Measurements from ENCODE around the gene CARTPT. TPM values are rescaled to one million over a fixed set of nuclear protein-coding genes. Genes with fewer than 3 reads are reported as not detected.

Gene CARTPT
- total RNA-seq, 1 experiment from 2014 or later = not detected

DNA sequence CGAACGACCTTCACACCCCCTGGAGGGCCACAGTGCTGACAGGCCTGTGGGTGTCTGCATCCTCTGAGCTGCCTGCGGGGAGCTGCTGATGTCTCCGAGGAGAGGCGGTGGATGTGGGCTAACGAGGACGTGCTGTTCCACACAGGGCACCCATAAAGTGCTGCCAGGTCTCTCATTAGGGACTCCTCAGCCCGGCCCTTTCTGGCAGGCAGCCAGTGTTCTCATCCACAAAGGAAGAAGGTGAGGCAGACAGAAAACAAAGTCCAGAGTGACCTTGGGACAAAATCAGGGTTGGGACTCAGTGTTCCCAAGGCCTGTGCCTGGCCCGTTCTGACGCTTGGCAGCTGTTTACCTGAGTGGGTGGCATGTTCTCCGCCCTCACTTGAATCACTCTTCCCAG lies 29.3 kb downstream of the CARTPT start:
- no peak for TF ChIP-seq MXD4 (CRISPR knock-in tag; IDR thresholded peaks at IDR 0.05; ENCODE audit: borderline replicate concordance)
- TF ChIP-seq GABPB1 (CRISPR knock-in tag; IDR thresholded peaks at IDR 0.05) = no peak
- no peak for TF ChIP-seq ELF4 (CRISPR knock-in tag; IDR thresholded peaks at IDR 0.05; ENCODE audit: low read depth)
- TF ChIP-seq, protein P1, sequence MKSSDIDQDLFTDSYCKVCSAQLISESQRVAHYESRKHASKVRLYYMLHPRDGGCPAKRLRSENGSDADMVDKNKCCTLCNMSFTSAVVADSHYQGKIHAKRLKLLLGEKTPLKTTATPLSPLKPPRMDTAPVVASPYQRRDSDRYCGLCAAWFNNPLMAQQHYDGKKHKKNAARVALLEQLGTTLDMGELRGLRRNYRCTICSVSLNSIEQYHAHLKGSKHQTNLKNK (CRISPR knock-in tag; IDR thresholded peaks at IDR 0.05) = no peak
- TF ChIP-seq OVOL2 (CRISPR knock-in tag; IDR thresholded peaks at IDR 0.05; ENCODE audit: borderline replicate concordance) = no peak
- TF ChIP-seq RORB (CRISPR knock-in tag; IDR thresholded peaks at IDR 0.05) = no peak
- no peak for TF ChIP-seq NFATC4 (CRISPR knock-in tag; IDR thresholded peaks at IDR 0.05)
- TF ChIP-seq, protein P2, sequence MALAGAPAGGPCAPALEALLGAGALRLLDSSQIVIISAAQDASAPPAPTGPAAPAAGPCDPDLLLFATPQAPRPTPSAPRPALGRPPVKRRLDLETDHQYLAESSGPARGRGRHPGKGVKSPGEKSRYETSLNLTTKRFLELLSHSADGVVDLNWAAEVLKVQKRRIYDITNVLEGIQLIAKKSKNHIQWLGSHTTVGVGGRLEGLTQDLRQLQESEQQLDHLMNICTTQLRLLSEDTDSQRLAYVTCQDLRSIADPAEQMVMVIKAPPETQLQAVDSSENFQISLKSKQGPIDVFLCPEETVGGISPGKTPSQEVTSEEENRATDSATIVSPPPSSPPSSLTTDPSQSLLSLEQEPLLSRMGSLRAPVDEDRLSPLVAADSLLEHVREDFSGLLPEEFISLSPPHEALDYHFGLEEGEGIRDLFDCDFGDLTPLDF (CRISPR knock-in tag; IDR thresholded peaks at IDR 0.05) = no peak
- TF ChIP-seq ZNF121 (CRISPR knock-in tag; IDR thresholded peaks at IDR 0.05) = no peak
- TF ChIP-seq, protein P3, sequence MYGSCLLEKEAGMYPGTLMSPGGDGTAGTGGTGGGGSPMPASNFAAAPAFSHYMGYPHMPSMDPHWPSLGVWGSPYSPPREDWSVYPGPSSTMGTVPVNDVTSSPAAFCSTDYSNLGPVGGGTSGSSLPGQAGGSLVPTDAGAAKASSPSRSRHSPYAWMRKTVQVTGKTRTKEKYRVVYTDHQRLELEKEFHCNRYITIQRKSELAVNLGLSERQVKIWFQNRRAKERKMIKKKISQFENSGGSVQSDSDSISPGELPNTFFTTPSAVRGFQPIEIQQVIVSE (CRISPR knock-in tag; IDR thresholded peaks at IDR 0.05; ENCODE audit: borderline replicate concordance) = no peak
- Mint-ChIP-seq H3K9me3 (no peaks in the 10 kb centered on the region), H3K4me3 (no peak overlapping the region), H3K4me1 (peaks cover 9% of the 10 kb centered on the region), H3K36me3 (no peaks in the 10 kb centered on the region), H3K27ac (no peak overlapping the region), H3K27me3 (ENCODE audit: low read depth) (no peaks in the 10 kb centered on the region)
- POLR2A ChIA-PET = no interaction called here
- CTCF ChIA-PET = interaction anchor here (1.0 to 1.7 kb wide), 3 partner anchors 44 to 147 kb away, joined by 3 to 5 read pairs (median 3); no protein-coding TSS in a partner anchor
- DNase-seq (ENCODE audit: low spot score) = no peak
- ATAC-seq = no peak

DNA sequence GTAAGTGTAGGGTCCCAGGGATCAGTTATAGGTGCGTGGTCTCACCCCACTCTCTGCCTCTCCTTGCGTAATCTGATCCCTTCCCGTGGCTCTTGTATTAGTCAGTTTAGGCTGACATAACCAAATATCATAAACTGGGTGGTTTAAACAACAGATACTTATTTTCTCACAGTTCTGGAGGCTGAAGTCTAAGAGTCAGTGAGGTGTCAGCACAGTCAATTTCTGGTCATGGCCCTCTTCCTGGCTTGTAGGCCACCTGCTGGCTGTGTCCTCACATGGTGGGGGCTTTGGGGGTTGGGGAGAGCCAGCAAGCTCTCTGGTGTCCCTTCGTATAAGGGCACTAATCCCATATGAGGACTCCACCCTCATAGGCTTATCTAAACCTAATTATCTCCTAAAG lies 32.3 kb downstream of the CARTPT start:
- no peak overlapping the region for H3K27ac Mint-ChIP-seq
- DNase-seq (ENCODE audit: low spot score) (no peak), ATAC-seq (no peak)
- no peak for TF ChIP-seq NR3C1 (CRISPR knock-in tag; conservative IDR thresholded peaks at IDR 0.05; ENCODE audit: low read depth)
- no peaks in the 10 kb centered on the region for H3K9me3 Mint-ChIP-seq
- no peaks in the 10 kb centered on the region for H3K4me1 Mint-ChIP-seq
- CTCF ChIA-PET = interaction anchor here (1.0 to 1.3 kb wide), 2 partner anchors 53 to 150 kb away, joined by 3 read pairs; no protein-coding TSS in a partner anchor
- H3K27me3 Mint-ChIP-seq (ENCODE audit: low read depth) = no peaks in the 10 kb centered on the region
- H3K36me3 Mint-ChIP-seq = no peaks in the 10 kb centered on the region
- POLR2A ChIA-PET = no interaction called here
- H3K4me3 Mint-ChIP-seq = no peak overlapping the region

DNA sequence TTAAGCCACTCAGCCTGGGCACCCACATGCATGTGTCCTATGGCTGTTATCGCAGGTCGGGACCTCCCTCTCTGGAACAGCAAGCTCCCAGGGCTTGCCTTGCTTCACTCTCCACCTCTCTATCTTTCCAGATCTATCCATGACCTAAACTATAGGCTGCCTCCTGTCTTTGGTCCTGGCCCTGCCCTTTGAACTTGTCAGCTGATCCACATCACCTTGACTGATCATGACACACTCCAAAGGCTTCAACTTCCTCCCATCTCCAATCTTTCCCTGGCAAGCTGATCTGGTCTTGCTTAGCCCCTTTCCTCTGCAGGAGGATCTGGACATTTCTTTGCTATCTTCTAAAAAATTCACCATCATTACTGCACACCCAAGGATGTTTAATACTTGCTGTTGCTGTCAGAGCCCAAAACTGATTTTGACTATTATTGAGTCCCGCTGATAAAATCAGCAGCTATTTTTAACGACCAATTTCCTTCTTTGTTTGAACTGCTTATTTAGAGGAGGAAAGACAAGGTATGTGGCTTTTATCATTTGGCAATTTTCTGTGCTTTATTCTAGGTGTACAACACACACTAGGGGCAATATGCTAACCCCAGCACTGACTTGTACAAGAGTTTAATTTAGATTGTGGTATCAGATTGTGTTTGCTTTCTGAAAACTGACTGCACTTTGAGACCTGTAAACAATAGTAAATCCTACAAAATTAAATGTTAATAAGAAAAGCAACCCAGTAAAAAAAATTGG lies 33.5 kb downstream of the CARTPT start:
- Mint-ChIP-seq H3K9me3 (no peaks in the 10 kb centered on the region), H3K4me1 (no peaks in the 10 kb centered on the region), H3K27ac (no peak overlapping the region), H3K27me3 (ENCODE audit: low read depth) (no peaks in the 10 kb centered on the region), H3K4me3 (no peak overlapping the region), H3K36me3 (no peaks in the 10 kb centered on the region)
- no peak for DNase-seq (ENCODE audit: low spot score)
- ChIA-PET POLR2A (no interaction called here), CTCF (interaction anchor here (1.3 kb wide), 1 partner anchor 54 kb away, joined by 3 read pairs; no protein-coding TSS in a partner anchor)
- no peak for ATAC-seq
- no peak for TF ChIP-seq ESRRA (CRISPR knock-in tag; IDR thresholded peaks at IDR 0.05; ENCODE audit: borderline replicate concordance)
- TF ChIP-seq CREM (CRISPR knock-in tag; IDR thresholded peaks at IDR 0.05) = no peak
- no peak for TF ChIP-seq ZNF138 (CRISPR knock-in tag; conservative IDR thresholded peaks at IDR 0.05)
- no peak for TF ChIP-seq CBFB (CRISPR knock-in tag; IDR thresholded peaks at IDR 0.05; ENCODE audit: low read depth)
- TF ChIP-seq NR1H2 (CRISPR knock-in tag; IDR thresholded peaks at IDR 0.05) = no peak
- TF ChIP-seq NFYB (CRISPR knock-in tag; conservative IDR thresholded peaks at IDR 0.05; ENCODE audit: low read depth) = no peak
- TF ChIP-seq HMGA2 (CRISPR knock-in tag; IDR thresholded peaks at IDR 0.05) = no peak
- TF ChIP-seq, protein P4, sequence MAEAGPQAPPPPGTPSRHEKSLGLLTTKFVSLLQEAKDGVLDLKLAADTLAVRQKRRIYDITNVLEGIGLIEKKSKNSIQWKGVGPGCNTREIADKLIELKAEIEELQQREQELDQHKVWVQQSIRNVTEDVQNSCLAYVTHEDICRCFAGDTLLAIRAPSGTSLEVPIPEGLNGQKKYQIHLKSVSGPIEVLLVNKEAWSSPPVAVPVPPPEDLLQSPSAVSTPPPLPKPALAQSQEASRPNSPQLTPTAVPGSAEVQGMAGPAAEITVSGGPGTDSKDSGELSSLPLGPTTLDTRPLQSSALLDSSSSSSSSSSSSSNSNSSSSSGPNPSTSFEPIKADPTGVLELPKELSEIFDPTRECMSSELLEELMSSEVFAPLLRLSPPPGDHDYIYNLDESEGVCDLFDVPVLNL (CRISPR knock-in tag; IDR thresholded peaks at IDR 0.05; ENCODE audit: borderline replicate concordance, low read depth) = no peak
- TF ChIP-seq, protein P5, sequence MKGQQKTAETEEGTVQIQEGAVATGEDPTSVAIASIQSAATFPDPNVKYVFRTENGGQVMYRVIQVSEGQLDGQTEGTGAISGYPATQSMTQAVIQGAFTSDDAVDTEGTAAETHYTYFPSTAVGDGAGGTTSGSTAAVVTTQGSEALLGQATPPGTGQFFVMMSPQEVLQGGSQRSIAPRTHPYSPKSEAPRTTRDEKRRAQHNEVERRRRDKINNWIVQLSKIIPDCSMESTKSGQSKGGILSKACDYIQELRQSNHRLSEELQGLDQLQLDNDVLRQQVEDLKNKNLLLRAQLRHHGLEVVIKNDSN (CRISPR knock-in tag; IDR thresholded peaks at IDR 0.05) = no peak
- TF ChIP-seq, protein P6, sequence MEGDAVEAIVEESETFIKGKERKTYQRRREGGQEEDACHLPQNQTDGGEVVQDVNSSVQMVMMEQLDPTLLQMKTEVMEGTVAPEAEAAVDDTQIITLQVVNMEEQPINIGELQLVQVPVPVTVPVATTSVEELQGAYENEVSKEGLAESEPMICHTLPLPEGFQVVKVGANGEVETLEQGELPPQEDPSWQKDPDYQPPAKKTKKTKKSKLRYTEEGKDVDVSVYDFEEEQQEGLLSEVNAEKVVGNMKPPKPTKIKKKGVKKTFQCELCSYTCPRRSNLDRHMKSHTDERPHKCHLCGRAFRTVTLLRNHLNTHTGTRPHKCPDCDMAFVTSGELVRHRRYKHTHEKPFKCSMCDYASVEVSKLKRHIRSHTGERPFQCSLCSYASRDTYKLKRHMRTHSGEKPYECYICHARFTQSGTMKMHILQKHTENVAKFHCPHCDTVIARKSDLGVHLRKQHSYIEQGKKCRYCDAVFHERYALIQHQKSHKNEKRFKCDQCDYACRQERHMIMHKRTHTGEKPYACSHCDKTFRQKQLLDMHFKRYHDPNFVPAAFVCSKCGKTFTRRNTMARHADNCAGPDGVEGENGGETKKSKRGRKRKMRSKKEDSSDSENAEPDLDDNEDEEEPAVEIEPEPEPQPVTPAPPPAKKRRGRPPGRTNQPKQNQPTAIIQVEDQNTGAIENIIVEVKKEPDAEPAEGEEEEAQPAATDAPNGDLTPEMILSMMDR (IDR thresholded peaks at IDR 0.05) = no peak
- TF ChIP-seq FOXJ3 (CRISPR knock-in tag; IDR thresholded peaks at IDR 0.05; ENCODE audit: borderline replicate concordance) = no peak
- no peak for TF ChIP-seq ZNF317 (CRISPR knock-in tag; IDR thresholded peaks at IDR 0.05; ENCODE audit: borderline replicate concordance, low read depth)
- TF ChIP-seq, protein P7, sequence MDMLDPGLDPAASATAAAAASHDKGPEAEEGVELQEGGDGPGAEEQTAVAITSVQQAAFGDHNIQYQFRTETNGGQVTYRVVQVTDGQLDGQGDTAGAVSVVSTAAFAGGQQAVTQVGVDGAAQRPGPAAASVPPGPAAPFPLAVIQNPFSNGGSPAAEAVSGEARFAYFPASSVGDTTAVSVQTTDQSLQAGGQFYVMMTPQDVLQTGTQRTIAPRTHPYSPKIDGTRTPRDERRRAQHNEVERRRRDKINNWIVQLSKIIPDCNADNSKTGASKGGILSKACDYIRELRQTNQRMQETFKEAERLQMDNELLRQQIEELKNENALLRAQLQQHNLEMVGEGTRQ (CRISPR knock-in tag; IDR thresholded peaks at IDR 0.05) = no peak

Data from WTC11 (cell line).